ENCODE measurements around the gene SNRPA. TPM values are rescaled to one million over a fixed set of nuclear protein-coding genes. Genes with fewer than 3 reads are reported as not detected.

SNRPA gene
- total and polyA plus RNA-seq, 2 of the 13 experiments (the other 11 are each of a cell fraction or from before 2014, with no cell fraction given) = 59.6 to 162 TPM

DNA sequence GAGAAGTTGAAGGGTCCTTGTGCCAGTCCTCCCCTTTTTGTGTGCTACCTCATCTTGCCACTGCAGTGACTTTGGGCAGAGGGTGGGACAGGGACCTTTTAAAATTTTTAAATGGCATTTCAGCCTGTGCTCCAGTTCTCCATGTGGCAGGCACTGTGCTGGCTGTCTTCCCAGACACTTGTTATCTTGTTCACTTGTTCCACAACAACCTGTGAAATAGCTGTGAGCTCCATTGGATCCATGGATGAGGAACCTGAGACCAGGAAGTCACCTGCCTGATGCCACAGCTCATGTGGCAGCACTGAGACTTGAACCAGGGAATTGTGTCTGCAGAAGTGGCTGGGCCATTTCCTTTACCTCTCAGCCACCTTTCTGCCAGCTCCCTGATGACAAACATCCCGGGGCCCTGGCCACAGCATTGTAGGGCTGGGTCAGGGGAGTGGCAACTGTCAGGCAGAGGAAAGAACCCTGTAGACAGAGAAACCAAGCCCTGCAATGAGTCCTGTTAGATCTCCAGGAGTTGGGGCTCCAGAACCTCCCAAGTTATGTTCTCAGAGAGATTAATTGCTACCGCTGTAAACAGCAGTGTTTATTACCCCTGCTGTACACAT is 54.4 kb downstream of the SNRPA start (continued):
- TF ChIP-seq, protein P1, sequence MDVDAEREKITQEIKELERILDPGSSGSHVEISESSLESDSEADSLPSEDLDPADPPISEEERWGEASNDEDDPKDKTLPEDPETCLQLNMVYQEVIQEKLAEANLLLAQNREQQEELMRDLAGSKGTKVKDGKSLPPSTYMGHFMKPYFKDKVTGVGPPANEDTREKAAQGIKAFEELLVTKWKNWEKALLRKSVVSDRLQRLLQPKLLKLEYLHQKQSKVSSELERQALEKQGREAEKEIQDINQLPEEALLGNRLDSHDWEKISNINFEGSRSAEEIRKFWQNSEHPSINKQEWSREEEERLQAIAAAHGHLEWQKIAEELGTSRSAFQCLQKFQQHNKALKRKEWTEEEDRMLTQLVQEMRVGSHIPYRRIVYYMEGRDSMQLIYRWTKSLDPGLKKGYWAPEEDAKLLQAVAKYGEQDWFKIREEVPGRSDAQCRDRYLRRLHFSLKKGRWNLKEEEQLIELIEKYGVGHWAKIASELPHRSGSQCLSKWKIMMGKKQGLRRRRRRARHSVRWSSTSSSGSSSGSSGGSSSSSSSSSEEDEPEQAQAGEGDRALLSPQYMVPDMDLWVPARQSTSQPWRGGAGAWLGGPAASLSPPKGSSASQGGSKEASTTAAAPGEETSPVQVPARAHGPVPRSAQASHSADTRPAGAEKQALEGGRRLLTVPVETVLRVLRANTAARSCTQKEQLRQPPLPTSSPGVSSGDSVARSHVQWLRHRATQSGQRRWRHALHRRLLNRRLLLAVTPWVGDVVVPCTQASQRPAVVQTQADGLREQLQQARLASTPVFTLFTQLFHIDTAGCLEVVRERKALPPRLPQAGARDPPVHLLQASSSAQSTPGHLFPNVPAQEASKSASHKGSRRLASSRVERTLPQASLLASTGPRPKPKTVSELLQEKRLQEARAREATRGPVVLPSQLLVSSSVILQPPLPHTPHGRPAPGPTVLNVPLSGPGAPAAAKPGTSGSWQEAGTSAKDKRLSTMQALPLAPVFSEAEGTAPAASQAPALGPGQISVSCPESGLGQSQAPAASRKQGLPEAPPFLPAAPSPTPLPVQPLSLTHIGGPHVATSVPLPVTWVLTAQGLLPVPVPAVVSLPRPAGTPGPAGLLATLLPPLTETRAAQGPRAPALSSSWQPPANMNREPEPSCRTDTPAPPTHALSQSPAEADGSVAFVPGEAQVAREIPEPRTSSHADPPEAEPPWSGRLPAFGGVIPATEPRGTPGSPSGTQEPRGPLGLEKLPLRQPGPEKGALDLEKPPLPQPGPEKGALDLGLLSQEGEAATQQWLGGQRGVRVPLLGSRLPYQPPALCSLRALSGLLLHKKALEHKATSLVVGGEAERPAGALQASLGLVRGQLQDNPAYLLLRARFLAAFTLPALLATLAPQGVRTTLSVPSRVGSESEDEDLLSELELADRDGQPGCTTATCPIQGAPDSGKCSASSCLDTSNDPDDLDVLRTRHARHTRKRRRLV (CRISPR knock-in tag; IDR thresholded peaks at IDR 0.05) = no peak
- TF ChIP-seq, protein P2, sequence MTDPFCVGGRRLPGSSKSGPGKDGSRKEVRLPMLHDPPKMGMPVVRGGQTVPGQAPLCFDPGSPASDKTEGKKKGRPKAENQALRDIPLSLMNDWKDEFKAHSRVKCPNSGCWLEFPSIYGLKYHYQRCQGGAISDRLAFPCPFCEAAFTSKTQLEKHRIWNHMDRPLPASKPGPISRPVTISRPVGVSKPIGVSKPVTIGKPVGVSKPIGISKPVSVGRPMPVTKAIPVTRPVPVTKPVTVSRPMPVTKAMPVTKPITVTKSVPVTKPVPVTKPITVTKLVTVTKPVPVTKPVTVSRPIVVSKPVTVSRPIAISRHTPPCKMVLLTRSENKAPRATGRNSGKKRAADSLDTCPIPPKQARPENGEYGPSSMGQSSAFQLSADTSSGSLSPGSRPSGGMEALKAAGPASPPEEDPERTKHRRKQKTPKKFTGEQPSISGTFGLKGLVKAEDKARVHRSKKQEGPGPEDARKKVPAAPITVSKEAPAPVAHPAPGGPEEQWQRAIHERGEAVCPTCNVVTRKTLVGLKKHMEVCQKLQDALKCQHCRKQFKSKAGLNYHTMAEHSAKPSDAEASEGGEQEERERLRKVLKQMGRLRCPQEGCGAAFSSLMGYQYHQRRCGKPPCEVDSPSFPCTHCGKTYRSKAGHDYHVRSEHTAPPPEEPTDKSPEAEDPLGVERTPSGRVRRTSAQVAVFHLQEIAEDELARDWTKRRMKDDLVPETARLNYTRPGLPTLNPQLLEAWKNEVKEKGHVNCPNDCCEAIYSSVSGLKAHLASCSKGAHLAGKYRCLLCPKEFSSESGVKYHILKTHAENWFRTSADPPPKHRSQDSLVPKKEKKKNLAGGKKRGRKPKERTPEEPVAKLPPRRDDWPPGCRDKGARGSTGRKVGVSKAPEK (CRISPR knock-in tag; IDR thresholded peaks at IDR 0.05; ENCODE audit: borderline replicate concordance) = no peak
- TF ChIP-seq JUNB (CRISPR knock-in tag; IDR thresholded peaks at IDR 0.05; ENCODE audit: borderline replicate concordance) = no peak
- TF ChIP-seq MEIS1 (CRISPR knock-in tag; IDR thresholded peaks at IDR 0.05; ENCODE audit: borderline replicate concordance) = no peak
- TF ChIP-seq, protein P3, sequence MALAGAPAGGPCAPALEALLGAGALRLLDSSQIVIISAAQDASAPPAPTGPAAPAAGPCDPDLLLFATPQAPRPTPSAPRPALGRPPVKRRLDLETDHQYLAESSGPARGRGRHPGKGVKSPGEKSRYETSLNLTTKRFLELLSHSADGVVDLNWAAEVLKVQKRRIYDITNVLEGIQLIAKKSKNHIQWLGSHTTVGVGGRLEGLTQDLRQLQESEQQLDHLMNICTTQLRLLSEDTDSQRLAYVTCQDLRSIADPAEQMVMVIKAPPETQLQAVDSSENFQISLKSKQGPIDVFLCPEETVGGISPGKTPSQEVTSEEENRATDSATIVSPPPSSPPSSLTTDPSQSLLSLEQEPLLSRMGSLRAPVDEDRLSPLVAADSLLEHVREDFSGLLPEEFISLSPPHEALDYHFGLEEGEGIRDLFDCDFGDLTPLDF (CRISPR knock-in tag; IDR thresholded peaks at IDR 0.05) = no peak

All from HepG2 (cell line).